Measurements from ENCODE around the gene CDK11B. TPM values are rescaled to one million over a fixed set of nuclear protein-coding genes. Genes with fewer than 3 reads are reported as not detected.

CDK11B gene
- total RNA-seq, 1 donor from 2014 or later, result 12.6 TPM

- H3K9ac ChIP-seq, result no peak overlapping the region
- Mint-ChIP-seq H3K9me3 (no peaks in the 10 kb centered on the region), H3K27me3 (ENCODE audit: insufficient read depth, low read depth) (peaks cover 2% of the 10 kb centered on the region), H3K4me3 (no peak overlapping the region), H3K4me1 (peaks cover 8% of the 10 kb centered on the region), H3K27ac (no peak overlapping the region), H3K36me3 (peaks cover 1% of the 10 kb centered on the region)
- H3F3A ChIP-seq (ENCODE audit: low read depth), result no peaks in the 10 kb centered on the region
- no peaks in the 10 kb centered on the region for H3K4me1 ChIP-seq
- H3K79me2 ChIP-seq (ENCODE audit: low read depth), result no peaks in the 10 kb centered on the region
- no peak overlapping the region for H3K4me2 ChIP-seq
- no peak overlapping the region for H3K4me3 ChIP-seq
- H2AFZ ChIP-seq (replicated peaks), result no peak overlapping the region
- TF ChIP-seq CTCF (IDR thresholded peaks at IDR 0.05) (no peak), EZH2phosphoT487 (IDR thresholded peaks at IDR 0.05) (no peak), EZH2 (IDR thresholded peaks at IDR 0.05) (no peak)
- H3K27me3 ChIP-seq, result no peaks in the 10 kb centered on the region
- H3K36me3 ChIP-seq, result no peaks in the 10 kb centered on the region
- H4K20me1 ChIP-seq (ENCODE audit: low read depth), result peaks cover 21% of the 10 kb centered on the region
- DNase-seq (ENCODE audit: low spot score), result no peak
- H3K9me3 ChIP-seq (ENCODE audit: low read depth), result no peaks in the 10 kb centered on the region
- no peak overlapping the region for H3K27ac ChIP-seq
These were observed 35.6 kb downstream of the CDK11B start for GRCh38 chr1:1623181-1623630.

- Mint-ChIP-seq H3K4me3 (peak overlapping the region; percentile 31), H3K27me3 (ENCODE audit: insufficient read depth, low read depth) (no peaks in the 10 kb centered on the region), H3K36me3 (peaks cover 1% of the 10 kb centered on the region), H3K27ac (peak overlapping the region; percentile 94), H3K4me1 (peaks cover 8% of the 10 kb centered on the region), H3K9me3 (no peaks in the 10 kb centered on the region)
- H3K36me3 ChIP-seq, result no peaks in the 10 kb centered on the region
- TF ChIP-seq EZH2 (IDR thresholded peaks at IDR 0.05) (no peak), CTCF (IDR thresholded peaks at IDR 0.05) (no peak), EZH2phosphoT487 (IDR thresholded peaks at IDR 0.05) (no peak)
- H3K4me2 ChIP-seq, result no peak overlapping the region
- no peak overlapping the region for H2AFZ ChIP-seq (replicated peaks)
- no peak overlapping the region for H3K4me3 ChIP-seq
- H4K20me1 ChIP-seq (ENCODE audit: low read depth), result peaks cover 25% of the 10 kb centered on the region
- H3K9me3 ChIP-seq (ENCODE audit: low read depth), result no peaks in the 10 kb centered on the region
- H3K27ac ChIP-seq, result no peak overlapping the region
- no peaks in the 10 kb centered on the region for H3K4me1 ChIP-seq
- H3K79me2 ChIP-seq (ENCODE audit: low read depth), result no peaks in the 10 kb centered on the region
- no peak overlapping the region for H3K9ac ChIP-seq
- no peak for DNase-seq (ENCODE audit: low spot score)
- no peaks in the 10 kb centered on the region for H3K27me3 ChIP-seq
- no peaks in the 10 kb centered on the region for H3F3A ChIP-seq (ENCODE audit: low read depth)
These were observed 36.1 kb downstream of the CDK11B start for GRCh38 chr1:1622788-1623094.

GRCh38 chr1:1622010-1622787, 36.6 kb downstream of the CDK11B start:
- DNase-seq (ENCODE audit: low spot score), result no peak
- Mint-ChIP-seq H3K27me3 (ENCODE audit: insufficient read depth, low read depth) (no peaks in the 10 kb centered on the region), H3K27ac (peak overlapping the region; percentile 94), H3K4me1 (peaks cover 13% of the 10 kb centered on the region), H3K36me3 (peaks cover 3% of the 10 kb centered on the region), H3K9me3 (no peaks in the 10 kb centered on the region), H3K4me3 (no peak overlapping the region)
- H3K27me3 ChIP-seq, result no peaks in the 10 kb centered on the region
- H3K27ac ChIP-seq, result peak overlapping the region; percentile 49
- no peaks in the 10 kb centered on the region for H3F3A ChIP-seq (ENCODE audit: low read depth)
- no peak overlapping the region for H3K4me2 ChIP-seq
- H3K36me3 ChIP-seq, result no peaks in the 10 kb centered on the region
- TF ChIP-seq EZH2 (IDR thresholded peaks at IDR 0.05), result no peak
- no peak for TF ChIP-seq CTCF (IDR thresholded peaks at IDR 0.05)
- no peak for TF ChIP-seq EZH2phosphoT487 (IDR thresholded peaks at IDR 0.05)
- H3K4me3 ChIP-seq, result no peak overlapping the region
- H3K9me3 ChIP-seq (ENCODE audit: low read depth), result no peaks in the 10 kb centered on the region
- H2AFZ ChIP-seq (replicated peaks), result no peak overlapping the region
- peaks cover 30% of the 10 kb centered on the region for H4K20me1 ChIP-seq (ENCODE audit: low read depth)
- H3K9ac ChIP-seq, result no peak overlapping the region
- no peaks in the 10 kb centered on the region for H3K4me1 ChIP-seq
- H3K79me2 ChIP-seq (ENCODE audit: low read depth), result peaks cover under 1% of the 10 kb centered on the region
